HCT116 (cell line): ENCODE measurements around the gene TMEM79. TPM values are rescaled to one million over a fixed set of nuclear protein-coding genes. Genes with fewer than 3 reads are reported as not detected.
A peak's percentile ranks its signal among the peaks of the same experiment; 100 is the strongest.

Source experiments
- ATAC-seq: fragments of 200-7000 bp; cut with Tn5 transposase; 2 replicates; pipeline ENCODE4 v1.9.1; 2020; ENCODE audit warnings: mild to moderate bottlenecking, moderate library complexity
- BruUV-seq: library from RNA; stranded (reverse); fragments of 400-500 nt; replicated peaks from 2 replicates; lab custom pipeline; 2021; lab: Mats Ljungman, UMichigan
- CTCF ChIA-PET: fragments of 300-600 bp; sonication (Branson Sonifier 250); formaldehyde crosslinking; loops from one replicate; lab custom pipeline; 2021; ENCODE audit warnings: antibody characterized with exemption; lab: Charles Lee
- POLR2A ChIA-PET: fragments of 300-600, 350-600 bp; sonication (Branson Sonifier 250); formaldehyde crosslinking; loops from one replicate; lab custom pipeline; 2021; ENCODE audit warnings: antibody characterized with exemption; lab: Charles Lee
- RAD21 ChIA-PET, 2 experiments: fragments of 300-600 bp; sonication (Branson Sonifier 250); formaldehyde crosslinking; loops; one replicate each; lab custom pipeline; 2023; ENCODE audit warnings: low total read pairs in 2 of 2; ENCODE audit not compliant: uncharacterized antibody in 2 of 2, unreplicated experiment in 2 of 2, low non-redundant PET in 1 of 2; lab: Charles Lee
- DNase-seq: peaks from one replicate; pipeline ENCODE4 v3.0.0-alpha.2; 2010; ENCODE audit warnings: low read depth, low spot score
- H2AFZ ChIP-seq: fragments of 200-600 bp; shearing (Covaris generic), sonication (generic); 2 replicates; pipeline ENCODE4 v1.6.1; 2017; ENCODE audit warnings: low read depth, mixed run types, mixed read lengths, antibody characterized with exemption, low read length; ENCODE audit not compliant: poor library complexity, severe bottlenecking
- H3K27ac ChIP-seq: 2 replicates; pipeline ENCODE4 v1.5.1; 2012; ENCODE audit warnings: low read depth, low read length
- H3K27me3 ChIP-seq: fragments of 200-600 bp; sonication (generic); 2 replicates; pipeline ENCODE4 v1.6.1; 2016; ENCODE audit warnings: mixed run types, low read length, mixed read lengths; ENCODE audit not compliant: insufficient read depth
- H3K36me3 ChIP-seq, 2 experiments: fragments of 200-500 bp in 1 of 2; fragments of 200-600 bp in 1 of 2; sonication (Bioruptor generic) in 1 of 2; sonication (generic) in 1 of 2; 2 replicates each; pipeline versions ENCODE4 v1.5.1 to v1.6.1; 2014 to 2016; ENCODE audit warnings: low read length in 2 of 2, inconsistent platforms in 1 of 2, mixed read lengths in 1 of 2, mixed run types in 1 of 2; ENCODE audit not compliant: insufficient read depth in 2 of 2, control insufficient read depth in 1 of 2
- H3K4me1 ChIP-seq, 2 experiments: fragments of 200-600 bp in 1 of 2; sonication (generic) in 1 of 2; 2 replicates each; pipeline versions ENCODE4 v1.5.1 to v1.6.1; 2012 to 2017; ENCODE audit warnings: low read length in 2 of 2, inconsistent platforms in 1 of 2, mild to moderate bottlenecking in 1 of 2, mixed read lengths in 1 of 2, mixed run types in 1 of 2, moderate library complexity in 1 of 2; ENCODE audit not compliant: insufficient read depth in 2 of 2, control insufficient read depth in 1 of 2
- H3K4me2 ChIP-seq: fragments of 200-600 bp; sonication (generic); 2 replicates; pipeline ENCODE4 v1.6.1; 2017; ENCODE audit warnings: mixed run types, low read length, mixed read lengths
- H3K4me3 ChIP-seq, 2 experiments: fragments of 200-600 bp in 1 of 2; sonication (generic) in 1 of 2; replicated peaks in 1 of 2; 2 replicates each; pipeline ENCODE4 v1.5.1; 2011 to 2016; ENCODE audit warnings: low read length in 2 of 2, control low read depth in 1 of 2, low read depth in 1 of 2, mild to moderate bottlenecking in 1 of 2, mixed read lengths in 1 of 2, mixed run types in 1 of 2
- H3K79me2 ChIP-seq: fragments of 200-600 bp; sonication (generic); 2 replicates; pipeline ENCODE4 v1.6.1; 2017; ENCODE audit warnings: mild to moderate bottlenecking, mixed run types, low read length, moderate library complexity, mixed read lengths; ENCODE audit not compliant: insufficient read depth
- H3K9ac ChIP-seq: fragments of 200-600 bp; sonication (generic); 2 replicates; pipeline ENCODE4 v1.6.1; 2016; ENCODE audit warnings: low read length, mixed read lengths
- H3K9me2 ChIP-seq: fragments of 200-600 bp; sonication (generic), shearing (Covaris generic); 2 replicates; pipeline ENCODE4 v1.6.1; 2017; ENCODE audit warnings: mixed run types, mild to moderate bottlenecking, moderate library complexity; ENCODE audit not compliant: insufficient read depth
- H3K9me3 ChIP-seq, 2 experiments: fragments of 200-500 bp in 1 of 2; fragments of 200-600 bp in 1 of 2; sonication (Bioruptor generic) in 1 of 2; sonication (generic) in 1 of 2; 2 replicates each; pipeline ENCODE4 v1.6.1; 2014 to 2017; ENCODE audit warnings: low read length in 2 of 2, mixed read lengths in 2 of 2, inconsistent platforms in 1 of 2, low read depth in 1 of 2, mild to moderate bottlenecking in 1 of 2, mixed run types in 1 of 2, moderate library complexity in 1 of 2; ENCODE audit not compliant: control insufficient read depth in 1 of 2, insufficient read depth in 1 of 2
- H4K20me1 ChIP-seq: fragments of 200-600 bp; sonication (generic), shearing (Covaris generic); 2 replicates; pipeline ENCODE4 v1.6.1; 2017; ENCODE audit warnings: mixed run types, mild to moderate bottlenecking, moderate library complexity; ENCODE audit not compliant: insufficient read depth
- CBX3 ChIP-seq: IDR thresholded peaks from 2 replicates; pipeline ENCODE4 v1.6.1; 2012; ENCODE audit warnings: low read depth
- EGR1 ChIP-seq: IDR thresholded peaks from 2 replicates; pipeline ENCODE4 v1.6.1; 2012; ENCODE audit warnings: low read depth
- ELF1 ChIP-seq: IDR thresholded peaks from 2 replicates; pipeline ENCODE4 v1.6.1; 2012; ENCODE audit warnings: low read depth, borderline replicate concordance
- EZH2 ChIP-seq: fragments of 200-600 bp; sonication (generic); IDR thresholded peaks from 2 replicates; pipeline ENCODE4 v1.6.1; 2017; ENCODE audit warnings: antibody characterized with exemption, mixed run types
- EZH2phosphoT487 ChIP-seq: fragments of 200-600 bp; IDR thresholded peaks from 2 replicates; pipeline ENCODE4 v1.6.1; 2018; ENCODE audit warnings: antibody characterized with exemption, borderline replicate concordance
- FOSL1 ChIP-seq: IDR thresholded peaks from 2 replicates; pipeline ENCODE4 v1.6.1; 2012; ENCODE audit warnings: low read depth
- POLR2A ChIP-seq: IDR thresholded peaks from 2 replicates; pipeline ENCODE4 v1.7.0; 2011; ENCODE audit warnings: borderline replicate concordance; ENCODE audit not compliant: insufficient read depth, insufficient read length; ENCODE audit errors: extremely low read depth
- POLR2AphosphoS5 ChIP-seq: IDR thresholded peaks from 2 replicates; pipeline ENCODE4 v1.6.1; 2011; ENCODE audit warnings: mild to moderate bottlenecking, low read depth, low read length, moderate library complexity
- RAD21 ChIP-seq: IDR thresholded peaks from 2 replicates; pipeline ENCODE4 v1.6.1; 2012; ENCODE audit warnings: low read depth, mild to moderate bottlenecking
- SIN3A ChIP-seq: IDR thresholded peaks from 2 replicates; pipeline ENCODE4 v1.6.1; 2012; ENCODE audit warnings: low read depth
- SP1 ChIP-seq: IDR thresholded peaks from 2 replicates; pipeline ENCODE4 v1.6.1; 2012; ENCODE audit warnings: low read depth
- TCF7L2 ChIP-seq: IDR thresholded peaks from 2 replicates; pipeline ENCODE4 v1.7.0; 2011; ENCODE audit warnings: borderline replicate concordance, inconsistent platforms; ENCODE audit not compliant: insufficient read depth, insufficient read length; ENCODE audit errors: extremely low read depth
- ZFX ChIP-seq: fragments of 450-650 bp; IDR thresholded peaks from 2 replicates; pipeline ENCODE4 v1.6.1; 2017
- ZNF274 ChIP-seq: fragments of 200-500 bp; sonication (Bioruptor generic); IDR thresholded peaks from 2 replicates; pipeline ENCODE4 v1.6.1; 2014; ENCODE audit warnings: mild to moderate bottlenecking, low read depth, low read length, inconsistent platforms
- intact Hi-C: fragments of 100-400 bp; cut with micrococcal nuclease; formaldehyde crosslinking; loops from 2 replicates; pipeline ENCODE4 v1.10.0; 2022
- total RNA-seq: library from RNA; stranded (reverse); gene quantifications from one replicate; pipeline ENCODE4 v1.2.1, GENCODE V29; 2021; ENCODE audit not compliant: unreplicated experiment
- TF ChIP-seq, protein P1 (sequence below): IDR thresholded peaks from 2 replicates; pipeline ENCODE4 v1.6.1; 2012
- TF ChIP-seq, protein P2 (sequence below): IDR thresholded peaks from 2 replicates; pipeline ENCODE4 v1.6.1; 2012
- TF ChIP-seq, protein P3 (sequence below), 3 experiments: fragments of 200-600 bp in 1 of 3; sonication (generic) in 1 of 3; IDR thresholded peaks in 2 of 3; conservative IDR thresholded peaks in 1 of 3; 2 replicates each; pipeline ENCODE4 v1.5.1; 2012 to 2017; ENCODE audit warnings: low read depth in 2 of 3, low read length in 2 of 3, antibody characterized with exemption in 1 of 3, borderline replicate concordance in 1 of 3, control low read depth in 1 of 3, mild to moderate bottlenecking in 1 of 3, mixed read lengths in 1 of 3, mixed run types in 1 of 3, moderate library complexity in 1 of 3; ENCODE audit not compliant: insufficient read depth in 1 of 3
- TF ChIP-seq, protein P4 (sequence below): IDR thresholded peaks from 2 replicates; pipeline ENCODE4 v1.6.1; 2012; ENCODE audit warnings: low read depth

TMEM79 gene
- total RNA-seq, 1 experiment from 2014 or later, result 6.3 TPM

DNA sequence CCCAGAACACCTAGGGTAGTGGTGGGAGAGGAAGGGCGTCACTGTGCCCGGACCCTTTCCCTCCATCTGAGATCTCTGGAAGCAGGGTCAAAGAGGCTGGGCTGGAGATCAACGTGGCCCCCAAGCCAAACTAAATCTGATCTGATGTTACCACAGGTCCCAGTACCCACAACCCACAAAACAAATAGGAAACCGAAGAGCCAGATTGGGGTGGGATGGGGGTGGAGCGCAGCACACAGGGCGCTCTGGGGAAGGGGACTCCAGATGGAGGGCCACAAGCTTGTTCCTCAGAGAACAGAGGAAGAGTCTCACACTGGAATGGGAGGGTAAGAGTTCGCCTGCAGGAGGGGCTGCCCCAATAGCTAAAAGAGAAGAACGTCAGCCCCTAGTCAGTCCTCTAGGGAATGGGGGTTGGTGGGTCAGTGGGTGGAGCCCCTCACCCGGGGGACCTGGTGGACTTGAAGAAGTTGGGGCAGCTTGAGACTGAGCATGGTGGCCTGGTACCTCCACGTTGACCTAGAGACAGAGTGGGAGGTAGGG is 37.8 kb upstream of the TMEM79 start:
- Histone ChIP-seq H3K4me2 (no peak overlapping the region), H3K9me2 (no peaks in the 10 kb centered on the region), H3K36me3 (peaks cover 11 to 20% of the 10 kb centered on the region in 2 experiments; a peak in 3 of 4 replicates), H3K9ac (no peak overlapping the region), H4K20me1 (peaks cover 3% of the 10 kb centered on the region; the same call in 1 of the 2 replicates), H3K27me3 (no peaks in the 10 kb centered on the region), H3K4me3 (no peak overlapping the region), H2AFZ (no peak overlapping the region), H3K9me3 (no peaks in the 10 kb centered on the region), H3K4me1 (peaks cover 9 to 24% of the 10 kb centered on the region in 2 experiments), H3K27ac (0 out of 2 replicates have a peak overlapping the region, but pooled peaks have one; percentile 24), H3K79me2 (no peaks in the 10 kb centered on the region)
- DNase-seq, result no peak
- ChIA-PET RAD21 (no interaction called here), CTCF (interaction anchor here (1.4 kb wide), 1 partner anchor 13 kb away, joined by 3 read pairs; no protein-coding TSS in a partner anchor), POLR2A (no interaction called here)
- ATAC-seq, result no peak
- TF ChIP-seq ZFX (no peak), SIN3A (no peak), EZH2 (no peak), EZH2phosphoT487 (no peak), EGR1 (no peak), SP1 (no peak), ZNF274 (no peak), CBX3 (no peak), FOSL1 (no peak), POLR2AphosphoS5 (no peak), RAD21 (no peak), POLR2A (no peak), TCF7L2 (no peak), ELF1 (no peak)
- TF ChIP-seq, protein P1, sequence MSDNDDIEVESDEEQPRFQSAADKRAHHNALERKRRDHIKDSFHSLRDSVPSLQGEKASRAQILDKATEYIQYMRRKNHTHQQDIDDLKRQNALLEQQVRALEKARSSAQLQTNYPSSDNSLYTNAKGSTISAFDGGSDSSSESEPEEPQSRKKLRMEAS, result no peak
- TF ChIP-seq, protein P2, sequence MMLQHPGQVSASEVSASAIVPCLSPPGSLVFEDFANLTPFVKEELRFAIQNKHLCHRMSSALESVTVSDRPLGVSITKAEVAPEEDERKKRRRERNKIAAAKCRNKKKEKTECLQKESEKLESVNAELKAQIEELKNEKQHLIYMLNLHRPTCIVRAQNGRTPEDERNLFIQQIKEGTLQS, result no peak
- TF ChIP-seq, protein P3, sequence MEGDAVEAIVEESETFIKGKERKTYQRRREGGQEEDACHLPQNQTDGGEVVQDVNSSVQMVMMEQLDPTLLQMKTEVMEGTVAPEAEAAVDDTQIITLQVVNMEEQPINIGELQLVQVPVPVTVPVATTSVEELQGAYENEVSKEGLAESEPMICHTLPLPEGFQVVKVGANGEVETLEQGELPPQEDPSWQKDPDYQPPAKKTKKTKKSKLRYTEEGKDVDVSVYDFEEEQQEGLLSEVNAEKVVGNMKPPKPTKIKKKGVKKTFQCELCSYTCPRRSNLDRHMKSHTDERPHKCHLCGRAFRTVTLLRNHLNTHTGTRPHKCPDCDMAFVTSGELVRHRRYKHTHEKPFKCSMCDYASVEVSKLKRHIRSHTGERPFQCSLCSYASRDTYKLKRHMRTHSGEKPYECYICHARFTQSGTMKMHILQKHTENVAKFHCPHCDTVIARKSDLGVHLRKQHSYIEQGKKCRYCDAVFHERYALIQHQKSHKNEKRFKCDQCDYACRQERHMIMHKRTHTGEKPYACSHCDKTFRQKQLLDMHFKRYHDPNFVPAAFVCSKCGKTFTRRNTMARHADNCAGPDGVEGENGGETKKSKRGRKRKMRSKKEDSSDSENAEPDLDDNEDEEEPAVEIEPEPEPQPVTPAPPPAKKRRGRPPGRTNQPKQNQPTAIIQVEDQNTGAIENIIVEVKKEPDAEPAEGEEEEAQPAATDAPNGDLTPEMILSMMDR (IDR thresholded peaks at IDR 0.05 in 2 of 3, conservative IDR thresholded peaks at IDR 0.05 in 1 of 3; ENCODE audit: borderline replicate concordance in 1 of 3, insufficient read depth in 1 of 3, low read depth in 2 of 3, low read length in 2 of 3), result no peak
- TF ChIP-seq, protein P4, sequence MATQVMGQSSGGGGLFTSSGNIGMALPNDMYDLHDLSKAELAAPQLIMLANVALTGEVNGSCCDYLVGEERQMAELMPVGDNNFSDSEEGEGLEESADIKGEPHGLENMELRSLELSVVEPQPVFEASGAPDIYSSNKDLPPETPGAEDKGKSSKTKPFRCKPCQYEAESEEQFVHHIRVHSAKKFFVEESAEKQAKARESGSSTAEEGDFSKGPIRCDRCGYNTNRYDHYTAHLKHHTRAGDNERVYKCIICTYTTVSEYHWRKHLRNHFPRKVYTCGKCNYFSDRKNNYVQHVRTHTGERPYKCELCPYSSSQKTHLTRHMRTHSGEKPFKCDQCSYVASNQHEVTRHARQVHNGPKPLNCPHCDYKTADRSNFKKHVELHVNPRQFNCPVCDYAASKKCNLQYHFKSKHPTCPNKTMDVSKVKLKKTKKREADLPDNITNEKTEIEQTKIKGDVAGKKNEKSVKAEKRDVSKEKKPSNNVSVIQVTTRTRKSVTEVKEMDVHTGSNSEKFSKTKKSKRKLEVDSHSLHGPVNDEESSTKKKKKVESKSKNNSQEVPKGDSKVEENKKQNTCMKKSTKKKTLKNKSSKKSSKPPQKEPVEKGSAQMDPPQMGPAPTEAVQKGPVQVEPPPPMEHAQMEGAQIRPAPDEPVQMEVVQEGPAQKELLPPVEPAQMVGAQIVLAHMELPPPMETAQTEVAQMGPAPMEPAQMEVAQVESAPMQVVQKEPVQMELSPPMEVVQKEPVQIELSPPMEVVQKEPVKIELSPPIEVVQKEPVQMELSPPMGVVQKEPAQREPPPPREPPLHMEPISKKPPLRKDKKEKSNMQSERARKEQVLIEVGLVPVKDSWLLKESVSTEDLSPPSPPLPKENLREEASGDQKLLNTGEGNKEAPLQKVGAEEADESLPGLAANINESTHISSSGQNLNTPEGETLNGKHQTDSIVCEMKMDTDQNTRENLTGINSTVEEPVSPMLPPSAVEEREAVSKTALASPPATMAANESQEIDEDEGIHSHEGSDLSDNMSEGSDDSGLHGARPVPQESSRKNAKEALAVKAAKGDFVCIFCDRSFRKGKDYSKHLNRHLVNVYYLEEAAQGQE, result no peak
- BruUV-seq, result no TSS peak
- intact Hi-C loops, result no loop called here
